Right lobe of liver (tissue), 6 donors: Measurements from ENCODE around the gene ITSN1. TPM values are rescaled to one million over a fixed set of nuclear protein-coding genes. Genes with fewer than 3 reads are reported as not detected.
A peak's percentile ranks its signal among the peaks of the same experiment; 100 is the strongest.

Experiments used
- ATAC-seq, 4 donors: fragments of 200-7000 bp; cut with Tn5 transposase; one replicate each; pipeline ENCODE4 v1.9.1; 2020; ENCODE audit warnings: mild to moderate bottlenecking in 4 of 4, moderate library complexity in 4 of 4
- DNase-seq, 3 donors: peaks; one replicate each; pipeline ENCODE4 v3.0.0-alpha.2; 2020
- H3K27ac ChIP-seq, 3 donors: fragments of 200-600 bp; one replicate each; pipeline ENCODE4 v1.8.0; 2022
- H3K27me3 ChIP-seq, 2 donors: fragments of 200-600 bp; one replicate each; pipeline ENCODE4 v1.8.0; 2022
- H3K36me3 ChIP-seq, 4 donors: fragments of 200-600 bp; sonication (generic) in 1 of 4; one replicate each; pipeline versions ENCODE4 v1.5.1 to v1.8.0; 2017 to 2022; ENCODE audit warnings: control low read depth in 1 of 4
- H3K4me1 ChIP-seq, 4 donors: fragments of 200-600 bp; sonication (generic) in 1 of 4; one replicate each; pipeline versions ENCODE4 v1.5.1 to v1.8.0; 2017 to 2022; ENCODE audit warnings: control low read depth in 1 of 4
- H3K4me3 ChIP-seq, 3 donors: fragments of 200-600 bp; one replicate each; pipeline ENCODE4 v1.8.0; 2022
- H3K9me3 ChIP-seq, 4 donors: fragments of 200-600 bp; sonication (generic) in 1 of 4; one replicate each; pipeline versions ENCODE4 v1.5.1 to v1.8.0; 2017 to 2022; ENCODE audit warnings: control low read depth in 1 of 4
- CTCF ChIP-seq, 4 donors: fragments of 200-600 bp in 3 of 4; fragments of 450-650 bp in 1 of 4; IDR thresholded peaks; one replicate each; pipeline versions ENCODE4 v1.5.1 to v1.8.0; 2016 to 2022; ENCODE audit warnings: antibody characterized with exemption in 4 of 4, mild to moderate bottlenecking in 2 of 4
- POLR2A ChIP-seq: fragments of 450-650 bp; IDR thresholded peaks from one replicate; pipeline ENCODE4 v1.6.1; 2017; ENCODE audit warnings: antibody characterized with exemption, mild to moderate bottlenecking
- WGBS: methylation state at CpG from one replicate; pipeline ENCODE4 v1.1.6; 2018; ENCODE audit warnings: low coverage, low lambda C conversion rate; ENCODE audit not compliant: insufficient coverage; ENCODE audit errors: missing lambda C conversion rate; 5-methylcytosine and 5-hydroxymethylcytosine counted together
- intact Hi-C, 2 donors: fragments of 100-400 bp; cut with DNase I; formaldehyde crosslinking; loops; one replicate each; pipeline versions ENCODE4 v1.11.2 to v1.14.1; 2022
- total RNA-seq, 6 experiments: library from RNA; depleted of rRNA in 2 of 6; stranded (reverse); fragments of >200 nt in 2 of 6; fragmentation: NEBNext Ultra II Directional in 3 of 6; extraction: Animal tissue kit (Norgen Biotek cat#: 25700) in 3 of 6; gene quantifications; one replicate each; pipeline versions ENCODE4 v1.1.0 to v1.2.4, GENCODE V29; 2016 to 2023
- donor health status: DM: no; HTN: yes; CAD: no.
- donor health status: DM: no; HTN: no; CAD: no.
- donor health status: DM: no; HTN: no; CAD: no.
- donor health status: DM: no; HTN: yes; CAD: no.
- donor health status: DM: no; HTN: yes; CAD: no.

The ITSN1 gene
- total RNA-seq, 6 experiments from 2014 or later: 27.8 to 63.1 (median 33.8) TPM

- WGBS: 74% methylated on average over 2 of the region's 2 CpGs
- DNase-seq (no peak), ATAC-seq (no peak)
- no peaks in the 10 kb centered on the region for H3K36me3 ChIP-seq
- H3K4me1 ChIP-seq: peaks cover 0 to 49% (median 7%) of the 10 kb centered on the region in 4 donors
- H3K4me3 ChIP-seq: no peak overlapping the region
- intact Hi-C loops: loop anchor here in 1 of 2 donors (10.0 kb wide), 1 partner anchor 56 kb away; no protein-coding TSS in a partner anchor
- no peak overlapping the region for H3K27ac ChIP-seq
- no peak for TF ChIP-seq POLR2A
- no peak for TF ChIP-seq CTCF (IDR thresholded peaks at IDR 0.05)
- no peaks in the 10 kb centered on the region for H3K9me3 ChIP-seq
- no peaks in the 10 kb centered on the region for H3K27me3 ChIP-seq
Measured at GRCh38 chr21:33699277-33699676, 57.0 kb downstream of the ITSN1 start.

- intact Hi-C loops: no loop called here
- 69% methylated on average over 2 of the region's 3 CpGs for whole genome bisulfite sequencing
- ATAC-seq: no peak
Measured at GRCh38 chr21:33700491-33700890, 58.2 kb downstream of the ITSN1 start.

GRCh38 chr21:33703750-33704606, 61.7 kb downstream of the ITSN1 start:
- intact Hi-C loops: no loop called here
- Histone ChIP-seq H3K4me3 (no peak overlapping the region), H3K27me3 (no peaks in the 10 kb centered on the region), H3K9me3 (no peaks in the 10 kb centered on the region), H3K4me1 (peaks cover 0 to 34% (median 3%) of the 10 kb centered on the region in 4 donors), H3K36me3 (no peaks in the 10 kb centered on the region), H3K27ac (peak overlapping the region; percentile 17 to 63 (median 36))
- TF ChIP-seq CTCF (IDR thresholded peaks at IDR 0.05) (no peak), POLR2A (no peak)
- peak in 1 of 3 donors; percentile 28 for DNase-seq
- ATAC-seq: peak; percentile 69 to 78 (median 74)
- WGBS: 34% methylated on average over 10 of the region's 10 CpGs

More at GRCh38 chr21:33700491-33700890, 58.2 kb downstream of the ITSN1 start:
- peaks cover 0 to 52% (median 7%) of the 10 kb centered on the region in 4 donors for H3K4me1 ChIP-seq
- TF ChIP-seq CTCF (IDR thresholded peaks at IDR 0.05): no peak
- no peak for TF ChIP-seq POLR2A
- H3K4me3 ChIP-seq: no peak overlapping the region
- no peak for DNase-seq
- H3K9me3 ChIP-seq: no peaks in the 10 kb centered on the region
- H3K36me3 ChIP-seq: no peaks in the 10 kb centered on the region
- H3K27ac ChIP-seq: no peak overlapping the region
- no peaks in the 10 kb centered on the region for H3K27me3 ChIP-seq

GRCh38 chr21:33707846-33708245, 65.5 kb downstream of the ITSN1 start:
- DNase-seq (no peak), ATAC-seq (no peak)
- intact Hi-C loops: no loop called here
- peaks cover 0 to 2% (median 0%) of the 10 kb centered on the region in 4 donors for H3K36me3 ChIP-seq
- H3K27me3 ChIP-seq: no peaks in the 10 kb centered on the region
- no peaks in the 10 kb centered on the region for H3K9me3 ChIP-seq
- no peak overlapping the region for H3K4me3 ChIP-seq
- TF ChIP-seq POLR2A: no peak
- TF ChIP-seq CTCF (IDR thresholded peaks at IDR 0.05): no peak
- H3K4me1 ChIP-seq: peaks cover 0 to 51% (median 17%) of the 10 kb centered on the region in 4 donors
- peak overlapping the region in 1 of 3 donors; percentile 73 for H3K27ac ChIP-seq
